ENCODE measurements around the gene MAST4. TPM values are rescaled to one million over a fixed set of nuclear protein-coding genes. Genes with fewer than 3 reads are reported as not detected.

MAST4 gene
- total and polyA plus RNA-seq, 2 of the 4 experiments (the other 2 are of a cell fraction), result 4.8 to 6.8 TPM

- TF ChIP-seq ELK1 (IDR thresholded peaks at IDR 0.05; ENCODE audit: borderline replicate concordance, low read depth, low read length) (no peak), RFX5 (IDR thresholded peaks at IDR 0.05; ENCODE audit: low read depth, low read length) (no peak), CHD1 (IDR thresholded peaks at IDR 0.05; ENCODE audit: low read depth, low read length) (no peak), CEBPB (IDR thresholded peaks at IDR 0.05; ENCODE audit: low read depth, low read length) (no peak)
Observed at GRCh38 chr5:67003685-67003934, 407.4 kb downstream of the MAST4 start (continued).

Data from IMR-90 (cell line).